GM12892 (cell line): Measurements from ENCODE around the gene OR2Z1.

ENCODE experiments used
- POLR2A ChIP-seq: IDR thresholded peaks from 2 replicates; pipeline ENCODE4 v1.6.1; 2011; ENCODE audit warnings: low read depth, low read length, control low read depth
- POLR2AphosphoS5 ChIP-seq: IDR thresholded peaks from 2 replicates; pipeline ENCODE4 v1.6.1; 2011; ENCODE audit warnings: low read depth, low read length, control low read depth
- TAF1 ChIP-seq: IDR thresholded peaks from 2 replicates; pipeline ENCODE4 v1.6.1; 2011; ENCODE audit warnings: low read depth, mild to moderate bottlenecking, control low read depth, low read length, borderline replicate concordance

DNA sequence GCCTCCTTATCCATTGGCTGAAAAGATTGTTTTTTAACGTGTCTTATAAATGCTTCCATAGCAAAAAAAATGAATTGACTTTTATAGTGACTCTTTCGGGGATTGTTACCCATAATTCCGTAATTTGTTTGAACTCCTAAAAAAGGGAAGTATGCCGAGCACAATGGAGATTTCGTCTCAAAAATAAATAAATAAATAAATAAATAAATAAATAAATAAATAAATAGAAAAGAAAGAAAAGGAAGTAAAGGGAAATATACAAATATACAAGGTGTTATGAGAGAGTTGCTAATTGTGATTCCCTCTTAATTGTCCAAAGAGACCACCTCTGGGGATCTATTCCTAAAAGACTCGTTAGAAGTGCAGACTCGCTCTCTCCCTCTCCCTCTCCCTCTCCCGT lies 16.9 kb downstream of the OR2Z1 start:
- TF ChIP-seq POLR2A (no peak), POLR2AphosphoS5 (no peak), TAF1 (no peak)
